GM19395 (cell line): Measurements from ENCODE around the gene MVP.
A peak's percentile ranks its signal among the peaks of the same experiment; 100 is the strongest.

Source experiments
- ATAC-seq: cut with Tn5 transposase; IDR thresholded peaks from one replicate; pipeline ENCODE4 v1.9.1; 2021; ENCODE audit warnings: mild to moderate bottlenecking, moderate library complexity; ENCODE audit not compliant: unreplicated experiment

Gene MVP

DNA sequence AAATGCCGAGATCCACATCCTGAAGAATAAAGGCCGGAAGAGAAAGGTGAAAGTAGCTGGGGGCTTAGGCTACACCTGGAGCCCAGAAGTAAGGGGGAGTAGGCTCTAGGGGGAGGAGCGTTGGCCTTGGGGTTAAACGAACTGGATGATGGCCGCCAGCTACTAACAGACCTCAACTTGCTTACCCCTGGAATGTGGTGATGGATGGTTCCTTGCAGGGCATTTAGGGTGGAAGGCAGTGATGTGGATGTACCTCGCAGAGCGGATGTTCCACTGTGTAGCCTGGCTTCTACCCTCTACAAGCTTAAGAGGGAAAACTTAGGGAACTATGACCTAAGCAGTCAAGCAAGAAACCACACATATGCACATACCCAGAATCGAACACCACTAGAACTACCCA is 16.2 kb upstream of the MVP start:
- no peak for ATAC-seq

DNA sequence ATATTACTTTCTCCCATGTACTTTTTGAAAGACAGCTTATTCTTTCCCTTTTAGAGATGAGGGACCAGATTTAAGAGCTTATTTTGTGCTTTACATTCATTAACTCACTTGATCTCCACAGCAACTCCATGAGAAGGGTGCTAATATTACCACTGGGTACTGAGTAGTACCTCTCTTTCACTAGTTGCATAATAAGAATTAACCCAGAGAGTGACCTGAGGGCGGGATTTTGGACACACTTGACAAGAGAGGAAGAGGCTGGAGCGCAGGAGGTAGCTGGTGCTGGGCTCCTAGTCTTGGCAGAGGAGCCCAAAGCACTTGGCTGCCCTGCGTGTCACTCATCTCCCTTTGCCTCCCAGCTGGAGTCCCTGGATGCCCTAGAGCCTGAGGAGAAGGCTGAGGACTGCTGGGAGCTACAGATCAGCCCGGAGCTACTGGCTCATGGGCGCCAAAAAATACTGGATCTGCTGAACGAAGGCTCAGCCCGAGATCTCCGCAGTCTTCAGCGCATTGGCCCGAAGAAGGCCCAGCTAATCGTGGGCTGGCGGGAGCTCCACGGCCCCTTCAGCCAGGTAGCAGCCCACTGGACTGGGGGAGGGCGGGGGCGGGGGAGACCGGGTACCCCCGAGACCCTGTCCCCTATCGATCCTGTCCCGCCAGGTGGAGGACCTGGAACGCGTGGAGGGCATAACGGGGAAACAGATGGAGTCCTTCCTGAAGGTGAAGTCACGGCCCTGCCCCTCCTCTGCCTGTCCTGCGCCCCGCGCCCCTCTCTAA is 15.6 kb upstream of the MVP start:
- no peak for ATAC-seq

DNA sequence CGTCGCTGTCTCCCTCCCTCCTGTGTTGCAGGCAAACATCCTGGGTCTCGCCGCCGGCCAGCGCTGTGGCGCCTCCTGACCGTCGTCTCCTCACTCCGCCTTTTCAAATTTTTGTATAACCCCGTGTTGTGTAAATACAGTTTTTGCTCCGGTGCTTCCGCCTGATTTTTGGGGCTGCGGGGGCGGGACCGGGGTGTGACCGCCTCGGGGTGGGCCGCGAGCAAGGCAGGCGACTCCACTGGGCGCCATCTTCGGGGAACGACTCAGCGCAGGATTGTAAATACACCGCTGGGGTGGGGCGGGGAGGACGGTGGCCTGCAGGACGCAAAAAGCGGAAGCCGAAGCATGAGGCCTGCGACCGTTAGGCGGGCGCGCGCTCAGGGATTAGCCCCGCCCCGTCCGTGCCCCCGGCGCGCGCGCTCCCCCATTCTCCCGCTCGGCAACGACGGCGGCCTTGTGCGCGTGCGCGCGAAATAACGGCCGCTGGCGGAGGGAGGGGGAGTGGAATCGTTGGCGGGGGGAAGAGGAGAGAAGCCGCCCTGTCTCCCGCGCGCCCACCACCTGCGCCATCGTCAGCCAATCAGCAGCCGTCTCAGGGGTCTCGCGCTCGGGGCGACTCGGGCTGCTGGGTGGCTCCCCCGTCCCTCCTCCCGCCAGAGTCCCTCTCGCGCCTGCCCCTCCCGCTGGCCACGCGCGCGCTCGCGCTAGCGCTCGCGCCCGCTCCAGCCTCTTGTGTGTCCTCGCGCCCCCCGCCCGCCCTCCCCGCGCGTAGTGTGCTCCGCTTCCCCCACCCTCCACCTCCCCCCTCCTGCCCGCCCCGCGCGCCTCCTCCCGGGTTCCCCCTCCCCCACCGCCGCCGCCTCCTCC is 14.8 kb upstream of the MVP start:
- peak; percentile 60 for ATAC-seq

DNA sequence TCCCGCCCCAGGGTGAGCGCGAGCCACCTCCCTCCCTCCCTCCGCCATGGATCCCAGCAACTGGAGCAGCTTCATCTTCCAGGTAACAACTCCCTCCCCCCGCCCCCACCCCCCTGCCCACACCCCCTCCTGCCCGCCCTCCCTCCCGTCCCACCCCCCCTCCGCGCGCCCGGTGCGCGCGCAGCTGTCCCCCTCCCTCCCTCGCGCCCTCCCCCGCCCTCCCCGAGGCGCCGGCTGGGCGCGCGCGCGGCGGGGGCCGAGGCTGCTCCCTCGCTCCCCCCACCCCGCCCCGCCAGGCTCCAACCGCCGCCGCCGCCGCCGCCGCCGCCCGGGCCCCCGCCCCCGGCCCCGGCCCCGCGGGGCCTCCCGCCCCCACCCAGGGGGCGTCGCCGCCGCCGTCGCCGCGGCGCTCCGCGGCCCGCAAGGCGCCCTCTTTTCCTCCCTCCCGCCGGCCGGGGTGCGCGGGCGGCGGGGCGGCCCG is 14.1 kb upstream of the MVP start, which contains the start of gene MAZ:
MAZ (plus strand) TSS at position 431 of the 481 bp plus-strand sequence. CDS start 173 bp downstream, outside the sequence.
- no peak for ATAC-seq

DNA sequence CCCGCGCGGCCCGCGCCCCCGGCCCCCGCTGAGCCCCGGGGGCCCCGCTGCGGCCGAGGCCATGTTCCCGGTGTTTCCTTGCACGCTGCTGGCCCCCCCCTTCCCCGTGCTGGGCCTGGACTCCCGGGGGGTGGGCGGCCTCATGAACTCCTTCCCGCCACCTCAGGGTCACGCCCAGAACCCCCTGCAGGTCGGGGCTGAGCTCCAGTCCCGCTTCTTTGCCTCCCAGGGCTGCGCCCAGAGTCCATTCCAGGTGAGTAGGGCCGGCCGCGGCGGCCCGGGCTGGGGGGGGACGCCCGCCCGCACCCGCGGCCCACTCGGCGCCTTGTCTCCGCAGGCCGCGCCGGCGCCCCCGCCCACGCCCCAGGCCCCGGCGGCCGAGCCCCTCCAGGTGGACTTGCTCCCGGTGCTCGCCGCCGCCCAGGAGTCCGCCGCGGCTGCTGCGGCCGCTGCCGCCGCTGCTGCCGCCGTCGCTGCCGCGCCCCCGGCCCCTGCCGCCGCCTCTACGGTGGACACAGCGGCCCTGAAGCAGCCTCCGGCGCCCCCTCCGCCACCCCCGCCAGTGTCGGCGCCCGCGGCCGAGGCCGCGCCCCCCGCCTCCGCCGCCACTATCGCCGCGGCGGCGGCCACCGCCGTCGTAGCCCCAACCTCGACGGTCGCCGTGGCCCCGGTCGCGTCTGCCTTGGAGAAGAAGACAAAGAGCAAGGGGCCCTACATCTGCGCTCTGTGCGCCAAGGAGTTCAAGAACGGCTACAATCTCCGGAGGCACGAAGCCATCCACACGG is 13.4 kb upstream of the MVP start:
- no peak for ATAC-seq

DNA sequence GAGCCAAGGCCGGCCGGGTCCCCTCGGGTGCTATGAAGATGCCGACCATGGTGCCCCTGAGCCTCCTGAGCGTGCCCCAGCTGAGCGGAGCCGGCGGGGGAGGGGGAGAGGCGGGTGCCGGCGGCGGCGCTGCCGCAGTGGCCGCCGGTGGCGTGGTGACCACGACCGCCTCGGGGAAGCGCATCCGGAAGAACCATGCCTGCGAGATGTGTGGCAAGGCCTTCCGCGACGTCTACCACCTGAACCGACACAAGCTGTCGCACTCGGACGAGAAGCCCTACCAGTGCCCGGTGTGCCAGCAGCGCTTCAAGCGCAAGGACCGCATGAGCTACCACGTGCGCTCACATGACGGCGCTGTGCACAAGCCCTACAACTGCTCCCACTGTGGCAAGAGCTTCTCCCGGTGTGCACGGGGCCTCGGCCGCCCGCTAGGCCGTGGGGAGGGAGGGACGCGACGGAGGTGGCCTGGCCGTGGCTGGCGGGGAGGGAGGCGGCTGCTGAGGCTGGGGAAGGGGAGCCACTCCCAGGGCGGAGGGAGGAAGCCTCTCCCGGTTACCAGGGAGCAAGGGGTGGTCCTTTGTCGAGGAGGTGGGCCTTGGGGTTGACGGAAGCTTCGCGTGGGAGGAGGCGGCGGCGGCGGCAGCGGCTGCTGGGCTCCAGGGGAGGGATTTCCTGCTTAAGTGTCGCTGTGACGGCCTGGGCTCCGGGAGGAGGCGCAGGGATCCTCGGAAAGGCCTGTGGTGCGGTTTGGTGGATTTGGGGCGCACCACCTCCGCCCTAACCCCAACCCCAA is 12.6 kb upstream of the MVP start:
- no peak for ATAC-seq

DNA sequence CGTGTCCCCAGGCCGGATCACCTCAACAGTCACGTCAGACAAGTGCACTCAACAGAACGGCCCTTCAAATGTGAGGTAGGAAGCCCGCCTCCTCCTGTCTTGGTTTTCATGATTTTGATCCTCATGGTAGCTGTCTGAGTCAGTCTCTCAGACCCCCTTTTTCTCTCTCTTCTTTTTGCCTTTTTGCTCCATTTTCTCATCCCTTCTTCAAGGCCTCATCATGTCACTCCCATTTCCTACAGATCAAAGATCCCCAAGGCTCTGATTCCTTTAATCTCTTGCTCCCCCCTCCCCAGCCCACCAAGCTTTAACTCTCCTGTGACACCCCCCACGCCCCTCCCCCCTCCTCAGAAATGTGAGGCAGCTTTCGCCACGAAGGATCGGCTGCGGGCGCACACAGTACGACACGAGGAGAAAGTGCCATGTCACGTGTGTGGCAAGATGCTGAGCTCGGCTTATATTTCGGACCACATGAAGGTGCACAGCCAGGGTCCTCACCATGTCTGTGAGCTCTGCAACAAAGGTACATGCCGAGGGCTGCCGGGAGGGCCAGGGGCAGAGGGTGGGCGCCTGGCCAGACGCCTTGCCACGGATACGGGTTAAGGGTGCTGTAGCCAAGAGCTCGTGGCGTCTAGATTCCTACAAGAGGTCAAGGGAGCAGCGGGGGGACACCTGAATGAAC is 11.9 kb upstream of the MVP start:
- no peak for ATAC-seq

DNA sequence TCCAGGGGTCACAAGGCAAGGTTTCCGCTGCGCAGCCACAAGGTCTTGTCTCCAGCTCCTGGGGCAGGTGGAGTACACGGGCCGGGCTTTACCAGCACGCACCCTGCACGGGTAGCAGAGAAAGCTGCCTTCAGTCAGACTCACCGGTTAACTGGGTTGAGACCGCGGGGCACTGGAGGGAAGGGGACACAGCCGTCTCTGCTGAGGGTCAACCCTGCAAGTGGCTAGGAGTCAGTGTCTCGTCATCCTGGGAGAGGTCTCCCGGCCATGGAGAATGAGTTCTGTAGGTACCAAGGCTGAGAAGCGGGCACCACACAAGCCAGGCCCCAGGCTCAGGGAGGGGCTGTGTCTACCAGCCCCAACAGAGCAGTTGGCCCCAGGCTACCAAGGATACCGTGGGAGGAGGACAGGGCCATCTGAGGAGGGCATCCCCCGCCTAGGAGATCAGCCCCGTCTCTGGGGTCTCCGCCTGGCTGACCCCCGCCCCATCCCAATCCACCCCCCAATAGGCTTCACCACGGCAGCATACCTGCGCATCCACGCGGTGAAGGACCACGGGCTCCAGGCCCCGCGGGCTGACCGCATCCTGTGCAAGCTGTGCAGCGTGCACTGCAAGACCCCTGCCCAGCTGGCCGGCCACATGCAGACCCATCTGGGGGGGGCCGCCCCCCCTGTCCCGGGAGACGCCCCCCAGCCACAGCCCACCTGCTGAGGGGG is 11.1 kb upstream of the MVP start:
- no peak for ATAC-seq

DNA sequence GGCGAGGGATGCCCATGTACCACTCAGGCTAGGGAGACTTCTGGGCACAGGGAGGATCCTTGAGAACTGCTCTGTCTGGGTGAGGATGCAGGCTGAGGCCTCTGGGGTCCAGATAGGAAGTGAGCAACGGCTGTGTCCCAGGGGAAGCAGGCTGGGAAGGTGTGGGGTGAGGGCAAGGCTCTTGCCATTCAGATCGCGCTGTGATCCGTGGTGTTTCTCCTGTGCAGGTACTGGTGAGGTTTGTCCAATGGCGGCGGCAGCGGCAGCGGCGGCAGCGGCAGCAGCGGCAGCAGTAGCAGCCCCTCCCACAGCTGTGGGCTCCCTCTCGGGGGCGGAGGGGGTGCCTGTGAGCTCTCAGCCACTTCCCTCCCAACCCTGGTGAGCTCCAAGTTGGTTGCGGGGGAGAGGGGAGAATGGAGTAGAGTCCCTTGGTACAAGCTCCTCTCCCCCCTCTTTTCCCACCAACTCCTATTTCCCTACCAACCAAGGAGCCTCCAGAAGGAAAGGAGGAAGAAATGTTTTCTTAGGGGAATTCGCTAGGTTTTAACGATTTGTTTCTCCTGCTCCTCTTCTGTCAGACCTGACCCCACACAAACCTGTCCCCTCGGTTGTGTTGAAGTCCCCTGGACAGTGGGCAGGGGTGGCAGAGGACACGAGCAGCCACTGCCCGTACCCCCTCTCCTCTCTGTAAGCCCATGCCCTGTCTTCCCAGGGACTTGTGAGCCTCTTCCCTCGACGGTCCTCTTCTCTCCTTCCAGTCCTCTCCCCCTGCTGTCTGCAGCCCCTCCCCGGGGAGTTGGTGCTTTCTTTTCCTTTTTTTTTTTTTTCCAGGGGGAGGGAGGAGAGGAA is 10.2 kb upstream of the MVP start:
- no peak for ATAC-seq

DNA sequence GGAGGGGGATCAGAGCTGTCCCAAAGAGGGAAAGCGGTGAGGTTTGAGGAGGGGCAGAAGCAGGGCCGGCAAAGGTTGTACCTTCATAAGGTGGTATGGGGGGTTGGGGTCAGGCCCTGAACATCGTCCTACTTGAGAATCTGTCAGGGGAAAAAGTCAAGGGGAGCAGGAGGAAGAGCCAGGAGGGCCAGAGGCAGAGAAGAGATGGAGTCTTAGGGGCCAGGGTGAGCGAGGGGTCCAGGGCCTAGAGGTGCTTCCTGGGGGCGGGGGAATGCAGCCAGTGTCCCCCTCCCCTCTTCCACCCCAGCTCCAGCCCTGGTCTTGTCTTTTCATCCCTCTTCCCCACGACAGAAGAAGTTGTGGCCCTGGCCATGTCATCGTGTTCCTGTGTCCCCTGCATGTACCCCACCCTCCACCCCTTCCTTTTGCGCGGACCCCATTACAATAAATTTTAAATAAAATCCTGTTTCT is 9.5 kb upstream of the MVP start:
- no peak for ATAC-seq

DNA sequence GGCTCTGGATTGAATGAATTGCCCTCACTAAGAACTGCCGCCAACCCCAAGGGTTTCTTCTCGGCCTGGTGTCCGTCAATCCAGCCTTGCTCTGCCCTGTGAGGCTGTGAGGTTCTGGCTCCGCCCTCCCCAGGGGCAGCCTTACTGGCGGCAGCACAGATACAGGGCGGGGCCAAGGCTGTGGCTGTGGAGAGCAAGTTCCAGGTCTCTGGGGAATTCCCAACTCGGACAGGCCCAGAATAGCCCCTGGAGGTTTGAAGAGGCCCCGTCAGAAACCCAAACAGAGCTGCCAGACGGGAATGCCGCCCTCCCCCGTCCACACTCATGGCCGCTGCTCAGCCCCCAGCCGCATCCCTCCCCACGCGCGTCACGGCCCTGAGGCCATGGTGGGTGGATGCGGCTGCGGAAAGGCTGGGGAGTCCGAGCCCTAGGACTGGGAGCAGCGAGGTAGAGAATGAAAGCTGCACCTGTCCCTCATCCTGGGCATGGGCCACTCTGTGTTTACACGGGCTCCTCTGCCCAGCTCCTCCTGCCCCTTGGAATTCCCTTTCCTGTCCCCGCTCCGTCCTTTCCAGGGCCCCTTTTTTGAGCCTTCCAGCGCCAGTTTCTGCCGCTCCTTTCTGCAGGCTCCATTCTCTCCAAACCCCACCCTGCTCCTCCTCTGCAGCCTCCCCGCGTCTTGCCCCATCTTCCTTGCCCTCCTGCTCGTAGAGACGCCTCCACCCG is 8.9 kb upstream of the MVP start:
- peak; percentile 37 for ATAC-seq

DNA sequence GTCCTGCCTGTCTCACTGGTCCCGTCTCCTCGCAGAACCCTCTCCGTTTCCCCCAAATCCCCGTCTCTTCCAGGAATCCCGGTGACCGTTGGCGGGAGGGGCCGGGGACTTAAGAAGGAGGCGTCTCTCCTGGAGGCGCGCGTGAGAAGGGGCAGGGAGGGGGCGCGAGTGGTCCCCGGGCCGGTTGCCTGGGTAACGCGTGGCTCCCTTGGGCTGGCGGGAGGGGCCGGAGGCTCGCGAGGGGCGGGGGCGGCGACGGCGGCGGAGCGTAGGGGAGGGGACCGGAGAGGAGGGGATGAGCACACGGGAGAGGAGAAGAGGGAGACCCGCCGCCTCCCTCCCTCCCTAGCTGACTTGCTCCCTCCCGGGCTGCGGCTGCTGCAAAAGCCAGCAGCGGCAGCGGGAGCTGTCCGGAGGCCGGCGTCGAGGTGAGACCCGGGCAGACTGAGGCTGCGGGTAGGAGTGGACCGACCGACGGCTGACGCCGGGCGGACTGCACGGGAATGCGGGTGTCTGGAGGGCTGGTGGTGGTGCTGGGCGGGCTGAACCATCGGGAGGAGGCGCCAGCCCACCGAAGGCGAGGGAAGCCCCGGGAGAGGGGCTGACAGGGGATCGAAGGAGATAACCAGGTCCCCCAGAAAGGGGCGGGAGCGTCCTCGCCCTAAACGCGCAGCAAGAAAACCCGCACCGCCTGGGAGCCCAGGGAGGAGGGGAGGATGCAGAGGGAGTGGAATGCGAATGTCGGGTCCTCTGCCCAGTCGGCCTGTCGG is 8.2 kb upstream of the MVP start, which contains the start of gene PRRT2:
PRRT2 (plus strand) TSS at position 298 of the 770 bp plus-strand sequence. CDS start 862 bp downstream, outside the sequence.
- no peak for ATAC-seq

DNA sequence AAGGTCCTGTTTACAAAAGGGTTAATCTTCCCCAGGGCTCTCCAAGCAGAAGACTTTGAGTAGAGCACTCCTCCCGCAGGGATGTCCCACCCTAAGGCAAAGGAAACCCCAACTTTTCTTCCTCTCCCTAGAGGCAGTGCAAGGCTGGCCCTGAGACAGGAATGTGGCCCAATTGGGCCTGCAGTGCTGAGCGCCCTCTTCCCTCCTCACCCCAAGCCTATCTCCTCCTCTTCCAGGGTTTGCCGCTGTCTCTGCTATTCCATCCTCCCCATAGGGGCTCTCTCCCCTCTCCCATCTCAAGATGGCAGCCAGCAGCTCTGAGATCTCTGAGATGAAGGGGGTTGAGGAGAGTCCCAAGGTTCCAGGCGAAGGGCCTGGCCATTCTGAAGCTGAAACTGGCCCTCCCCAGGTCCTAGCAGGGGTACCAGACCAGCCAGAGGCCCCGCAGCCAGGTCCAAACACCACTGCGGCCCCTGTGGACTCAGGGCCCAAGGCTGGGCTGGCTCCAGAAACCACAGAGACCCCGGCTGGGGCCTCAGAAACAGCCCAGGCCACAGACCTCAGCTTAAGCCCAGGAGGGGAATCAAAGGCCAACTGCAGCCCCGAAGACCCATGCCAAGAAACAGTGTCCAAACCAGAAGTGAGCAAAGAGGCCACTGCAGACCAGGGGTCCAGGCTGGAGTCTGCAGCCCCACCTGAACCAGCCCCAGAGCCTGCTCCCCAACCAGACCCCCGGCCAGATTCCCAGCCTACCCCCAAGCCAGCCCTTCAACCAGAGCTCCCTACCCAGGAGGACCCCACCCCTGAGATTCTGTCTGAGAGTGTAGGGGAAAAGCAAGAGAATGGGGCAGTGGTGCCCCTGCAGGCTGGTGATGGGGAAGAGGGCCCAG is 7.3 kb upstream of the MVP start:
- ATAC-seq = no peak

DNA sequence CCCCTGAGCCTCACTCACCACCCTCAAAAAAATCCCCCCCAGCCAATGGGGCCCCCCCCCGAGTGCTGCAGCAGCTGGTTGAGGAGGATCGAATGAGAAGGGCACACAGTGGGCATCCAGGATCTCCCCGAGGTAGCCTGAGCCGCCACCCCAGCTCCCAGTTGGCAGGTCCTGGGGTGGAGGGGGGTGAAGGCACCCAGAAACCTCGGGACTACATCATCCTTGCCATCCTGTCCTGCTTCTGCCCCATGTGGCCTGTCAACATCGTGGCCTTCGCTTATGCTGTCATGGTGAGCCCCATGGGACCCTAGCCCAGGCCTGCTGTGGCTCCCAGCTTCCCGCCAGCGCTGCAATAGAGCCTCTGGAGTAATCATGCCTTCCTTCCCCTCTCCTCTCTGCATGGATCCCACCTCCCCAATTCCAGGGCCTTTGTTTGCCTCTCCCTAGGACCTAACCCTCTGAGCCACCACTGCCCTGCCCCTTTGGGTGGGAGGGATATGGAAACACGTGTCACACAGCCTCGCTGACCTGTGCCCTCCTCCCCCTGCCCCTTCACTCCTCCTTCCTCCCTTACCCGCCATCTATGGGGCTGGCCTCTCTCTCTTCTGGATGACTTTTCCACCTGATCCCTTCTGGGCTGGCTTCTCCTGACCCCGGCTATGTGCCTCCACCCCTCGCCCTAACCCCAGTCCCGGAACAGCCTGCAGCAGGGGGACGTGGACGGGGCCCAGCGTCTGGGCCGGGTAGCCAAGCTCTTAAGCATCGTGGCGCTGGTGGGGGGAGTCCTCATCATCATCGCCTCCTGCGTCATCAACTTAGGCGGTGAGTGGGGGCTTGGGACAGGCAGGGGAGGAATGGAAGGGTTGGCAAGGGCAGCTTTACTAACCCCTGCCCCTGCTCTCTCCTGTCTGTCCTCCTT is 6.4 kb upstream of the MVP start:
- ATAC-seq = no peak
